Neural cell (in vitro differentiated cells): Measurements from ENCODE around the gene CBX8. TPM values are rescaled to one million over a fixed set of nuclear protein-coding genes. Genes with fewer than 3 reads are reported as not detected.

Experiments
- H2AFZ ChIP-seq: fragments of 200-600, 300-800 bp; sonication (generic), shearing (Covaris generic); 2 replicates; pipeline ENCODE4 v1.6.0; 2014; ENCODE audit warnings: low read depth, mild to moderate bottlenecking, antibody characterized with exemption, low read length, moderate library complexity
- H3F3A ChIP-seq: fragments of 200-600 bp; shearing (Covaris generic); 2 replicates; pipeline ENCODE4 v1.6.1; 2016; ENCODE audit warnings: mild to moderate bottlenecking, moderate library complexity, mixed read lengths, antibody characterized with exemption, low read length; ENCODE audit not compliant: insufficient read depth, poor library complexity, severe bottlenecking
- H3K27ac ChIP-seq: fragments of 200-600, 300-800 bp; sonication (generic), shearing (Covaris generic); 2 replicates; pipeline ENCODE4 v1.5.1; 2014; ENCODE audit warnings: mild to moderate bottlenecking, low read length, moderate library complexity
- H3K27me3 ChIP-seq: fragments of 300-800, 200-600 bp; sonication (generic), shearing (Covaris generic); 2 replicates; pipeline ENCODE4 v1.6.0; 2014; ENCODE audit warnings: mild to moderate bottlenecking, low read depth, low read length, moderate library complexity; ENCODE audit not compliant: insufficient read depth
- H3K36me3 ChIP-seq: fragments of 300-800, 200-600 bp; sonication (generic), shearing (Covaris generic); 2 replicates; pipeline ENCODE4 v1.5.1; 2014; ENCODE audit warnings: mild to moderate bottlenecking, antibody characterized with exemption, low read length, moderate library complexity; ENCODE audit not compliant: insufficient read depth
- H3K4me2 ChIP-seq: fragments of 300-800, 200-600 bp; sonication (generic), shearing (Covaris generic); 2 replicates; pipeline ENCODE4 v1.6.0; 2014; ENCODE audit warnings: mild to moderate bottlenecking, low read length
- H3K4me3 ChIP-seq: fragments of 300-800, 200-600 bp; sonication (generic), shearing (Covaris generic); 2 replicates; pipeline ENCODE4 v1.5.1; 2014; ENCODE audit warnings: mild to moderate bottlenecking, low read length, moderate library complexity
- H3K79me2 ChIP-seq: fragments of 200-600 bp; shearing (Covaris generic); replicated peaks from 2 replicates; pipeline ENCODE4 v1.6.0; 2014; ENCODE audit warnings: mild to moderate bottlenecking, low read length, moderate library complexity; ENCODE audit not compliant: insufficient read depth
- H3K9ac ChIP-seq: fragments of 300-800, 200-600 bp; sonication (generic), shearing (Covaris generic); 2 replicates; pipeline ENCODE4 v1.6.1; 2016; ENCODE audit warnings: mild to moderate bottlenecking, low read length, mixed read lengths
- H3K9me2 ChIP-seq: fragments of 200-600 bp; shearing (Covaris generic); 2 replicates; pipeline ENCODE4 v1.6.1; 2016; ENCODE audit warnings: mild to moderate bottlenecking, low read length, mixed read lengths; ENCODE audit not compliant: insufficient read depth
- H3K9me3 ChIP-seq: fragments of 200-600, 300-800 bp; sonication (generic), shearing (Covaris generic); 2 replicates; pipeline ENCODE4 v1.6.1; 2016; ENCODE audit warnings: mild to moderate bottlenecking, mixed run types, low read length, moderate library complexity, mixed read lengths
- H4K20me1 ChIP-seq: fragments of 200-600 bp; shearing (Covaris generic); 2 replicates; pipeline ENCODE4 v1.6.1; 2016; ENCODE audit warnings: mild to moderate bottlenecking, mixed run types; ENCODE audit not compliant: insufficient read depth
- CTCF ChIP-seq: fragments of 450-650 bp; IDR thresholded peaks from 2 replicates; pipeline ENCODE4 v1.5.1; 2014; ENCODE audit warnings: antibody characterized with exemption, mild to moderate bottlenecking, moderate library complexity; ENCODE audit not compliant: poor library complexity, severe bottlenecking
- EP300 ChIP-seq: fragments of 450-650 bp; conservative IDR thresholded peaks from 2 replicates; pipeline ENCODE4 v1.6.1; 2014; ENCODE audit warnings: antibody characterized with exemption, mild to moderate bottlenecking, moderate library complexity; ENCODE audit not compliant: poor library complexity, severe bottlenecking
- MXI1 ChIP-seq: fragments of 450-650 bp; conservative IDR thresholded peaks from 2 replicates; pipeline ENCODE4 v1.6.1; 2014; ENCODE audit warnings: antibody characterized with exemption, mild to moderate bottlenecking; ENCODE audit not compliant: poor library complexity, severe bottlenecking
- POLR2AphosphoS5 ChIP-seq: IDR thresholded peaks from 2 replicates; pipeline ENCODE4 v1.6.1; 2012
- RAD21 ChIP-seq: fragments of 450-650 bp; conservative IDR thresholded peaks from 2 replicates; pipeline ENCODE4 v1.6.1; 2014; ENCODE audit warnings: antibody characterized with exemption, mild to moderate bottlenecking, moderate library complexity
- REST ChIP-seq: IDR thresholded peaks from 2 replicates; pipeline ENCODE4 v1.6.1; 2012; ENCODE audit warnings: borderline replicate concordance
- SMC3 ChIP-seq: fragments of 450-650 bp; conservative IDR thresholded peaks from 2 replicates; pipeline ENCODE4 v1.6.1; 2014; ENCODE audit warnings: antibody characterized with exemption, mild to moderate bottlenecking, moderate library complexity; ENCODE audit not compliant: poor library complexity
- TAF1 ChIP-seq: IDR thresholded peaks from 2 replicates; pipeline ENCODE4 v1.6.1; 2012; ENCODE audit warnings: low read depth
- polyA plus RNA-seq: library from polyadenylated mRNA; depleted of rRNA; stranded (reverse); fragments of >200 nt; gene quantifications from 2 replicates; pipeline ENCODE4 v1.2.3, GENCODE V29; 2014

CBX8 gene
- polyA plus RNA-seq, 1 donor from 2014 or later = 15.4 TPM

- Histone ChIP-seq H3K4me3 (peak overlapping the region; percentile 87), H3K9me2 (no peaks in the 10 kb centered on the region), H4K20me1 (peaks cover 19% of the 10 kb centered on the region), H3K9me3 (no peaks in the 10 kb centered on the region), H2AFZ (no peak overlapping the region), H3K36me3 (no peaks in the 10 kb centered on the region), H3F3A (no peaks in the 10 kb centered on the region), H3K9ac (peak overlapping the region; percentile 84), H3K79me2 (peaks cover 30% of the 10 kb centered on the region), H3K27me3 (peaks cover 68% of the 10 kb centered on the region), H3K4me2 (peak overlapping the region; percentile 62), H3K27ac (peak overlapping the region; percentile 70)
- TF ChIP-seq CTCF = no peak
- TF ChIP-seq POLR2AphosphoS5 = peak; percentile 66
Measured at GRCh38 chr17:79797492-79798298, 818 bp upstream of the CBX8 start.

GRCh38 chr17:79796444-79796762 lies 474 bp downstream of the CBX8 start:
- peaks cover 67% of the 10 kb centered on the region for H3K27me3 ChIP-seq
- peak overlapping the region; percentile 84 for H3K4me2 ChIP-seq
- H3K9me2 ChIP-seq = no peaks in the 10 kb centered on the region
- peaks cover 26% of the 10 kb centered on the region for H4K20me1 ChIP-seq
- H3F3A ChIP-seq = no peaks in the 10 kb centered on the region
- TF ChIP-seq SMC3 (peak; percentile 56), RAD21 (no peak), TAF1 (no peak), REST (no peak), MXI1 (peak; percentile 90), EP300 (peak; percentile 86)
- H3K9ac ChIP-seq = peak overlapping the region; percentile 96
- H2AFZ ChIP-seq = no peak overlapping the region
- peaks cover 30% of the 10 kb centered on the region for H3K79me2 ChIP-seq
- no peaks in the 10 kb centered on the region for H3K36me3 ChIP-seq
- peak overlapping the region; percentile 87 for H3K4me3 ChIP-seq
- peak overlapping the region; percentile 95 for H3K27ac ChIP-seq
- no peaks in the 10 kb centered on the region for H3K9me3 ChIP-seq
